ENCODE data around the gene TNPO2.

DNA sequence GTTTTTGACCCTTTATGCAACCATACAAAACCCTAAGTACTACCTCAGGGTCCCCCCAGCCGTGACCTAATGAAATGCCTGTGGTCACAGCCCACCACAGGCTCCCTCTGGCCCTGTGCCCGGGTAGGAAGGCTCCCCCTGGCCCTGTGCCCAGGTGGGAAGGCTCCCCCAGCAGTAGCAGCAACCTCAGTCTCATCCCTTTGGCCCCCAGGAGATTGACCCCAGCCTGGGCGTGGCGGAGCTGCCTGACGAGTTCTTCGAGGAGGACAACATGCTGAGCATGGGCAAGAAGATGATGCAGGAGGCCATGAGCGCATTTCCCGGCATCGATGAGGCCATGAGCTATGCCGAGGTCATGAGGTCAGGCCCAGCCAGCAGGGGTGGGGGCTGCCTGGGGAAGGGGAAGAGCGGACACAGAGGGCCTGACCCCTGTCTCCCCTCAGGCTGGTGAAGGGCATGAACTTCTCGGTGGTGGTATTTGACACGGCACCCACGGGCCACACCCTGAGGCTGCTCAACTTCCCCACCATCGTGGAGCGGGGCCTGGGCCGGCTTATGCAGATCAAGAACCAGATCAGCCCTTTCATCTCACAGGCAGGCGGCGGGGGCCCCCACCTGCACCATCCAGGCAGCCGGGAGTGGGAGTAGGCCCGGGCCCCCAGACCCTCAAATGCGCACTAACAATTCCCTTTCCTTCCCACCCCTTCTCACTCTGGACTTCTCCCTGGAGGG, 21.6 kb upstream of the TNPO2 start:
- no peak for TF ChIP-seq EP300 (IDR thresholded peaks at IDR 0.05)
- TF ChIP-seq POLR2A (IDR thresholded peaks at IDR 0.05) = no peak
- TF ChIP-seq, protein P1, sequence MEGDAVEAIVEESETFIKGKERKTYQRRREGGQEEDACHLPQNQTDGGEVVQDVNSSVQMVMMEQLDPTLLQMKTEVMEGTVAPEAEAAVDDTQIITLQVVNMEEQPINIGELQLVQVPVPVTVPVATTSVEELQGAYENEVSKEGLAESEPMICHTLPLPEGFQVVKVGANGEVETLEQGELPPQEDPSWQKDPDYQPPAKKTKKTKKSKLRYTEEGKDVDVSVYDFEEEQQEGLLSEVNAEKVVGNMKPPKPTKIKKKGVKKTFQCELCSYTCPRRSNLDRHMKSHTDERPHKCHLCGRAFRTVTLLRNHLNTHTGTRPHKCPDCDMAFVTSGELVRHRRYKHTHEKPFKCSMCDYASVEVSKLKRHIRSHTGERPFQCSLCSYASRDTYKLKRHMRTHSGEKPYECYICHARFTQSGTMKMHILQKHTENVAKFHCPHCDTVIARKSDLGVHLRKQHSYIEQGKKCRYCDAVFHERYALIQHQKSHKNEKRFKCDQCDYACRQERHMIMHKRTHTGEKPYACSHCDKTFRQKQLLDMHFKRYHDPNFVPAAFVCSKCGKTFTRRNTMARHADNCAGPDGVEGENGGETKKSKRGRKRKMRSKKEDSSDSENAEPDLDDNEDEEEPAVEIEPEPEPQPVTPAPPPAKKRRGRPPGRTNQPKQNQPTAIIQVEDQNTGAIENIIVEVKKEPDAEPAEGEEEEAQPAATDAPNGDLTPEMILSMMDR (IDR thresholded peaks at IDR 0.05) = no peak

Data from tibial nerve (tissue), 4 donors.